ENCODE measurements around the gene CASK. TPM values are rescaled to one million over a fixed set of nuclear protein-coding genes. Genes with fewer than 3 reads are reported as not detected.

Gene CASK
- total RNA-seq, 2 experiments from 2014 or later, result 16.6 to 20.4 TPM

GRCh38 chrX:41491267-41492004, 431.9 kb downstream of the CASK start:
- no peak overlapping the region for H3K4me3 Mint-ChIP-seq

GRCh38 chrX:41490446-41490845, 432.9 kb downstream of the CASK start:
- H3K27ac Mint-ChIP-seq, result no peak overlapping the region
- no peak for DNase-seq
- no peak overlapping the region for H3K4me3 Mint-ChIP-seq
- no peaks in the 10 kb centered on the region for H3K27me3 Mint-ChIP-seq
- H3K9me3 Mint-ChIP-seq, result no peaks in the 10 kb centered on the region
- H3K4me1 Mint-ChIP-seq, result no peaks in the 10 kb centered on the region
- H3K36me3 Mint-ChIP-seq, result no peaks in the 10 kb centered on the region

More at GRCh38 chrX:41491267-41492004, 431.9 kb downstream of the CASK start:
- Mint-ChIP-seq H3K36me3 (no peaks in the 10 kb centered on the region), H3K27me3 (no peaks in the 10 kb centered on the region), H3K27ac (no peak overlapping the region), H3K9me3 (no peaks in the 10 kb centered on the region), H3K4me1 (no peaks in the 10 kb centered on the region)
- DNase-seq, result no peak

GRCh38 chrX:41482154-41482850, 441.1 kb downstream of the CASK start:
- Mint-ChIP-seq H3K27ac (no peak overlapping the region), H3K4me3 (no peak overlapping the region)

GRCh38 chrX:41481264-41482109, 441.9 kb downstream of the CASK start:
- Mint-ChIP-seq H3K27me3 (no peaks in the 10 kb centered on the region), H3K27ac (no peak overlapping the region)

More at GRCh38 chrX:41482154-41482850, 441.1 kb downstream of the CASK start:
- H3K27me3 Mint-ChIP-seq, result no peaks in the 10 kb centered on the region
- H3K36me3 Mint-ChIP-seq, result no peaks in the 10 kb centered on the region
- no peak for DNase-seq
- H3K4me1 Mint-ChIP-seq, result no peaks in the 10 kb centered on the region
- H3K9me3 Mint-ChIP-seq, result peaks cover 2% of the 10 kb centered on the region

GRCh38 chrX:41480508-41481260, 442.7 kb downstream of the CASK start:
- no peaks in the 10 kb centered on the region for H3K36me3 Mint-ChIP-seq
- H3K9me3 Mint-ChIP-seq, result peaks cover 2% of the 10 kb centered on the region
- H3K4me3 Mint-ChIP-seq, result no peak overlapping the region
- DNase-seq, result no peak
- no peak overlapping the region for H3K27ac Mint-ChIP-seq
- no peaks in the 10 kb centered on the region for H3K4me1 Mint-ChIP-seq
- no peaks in the 10 kb centered on the region for H3K27me3 Mint-ChIP-seq

More at GRCh38 chrX:41481264-41482109, 441.9 kb downstream of the CASK start:
- peaks cover 2% of the 10 kb centered on the region for H3K9me3 Mint-ChIP-seq
- H3K36me3 Mint-ChIP-seq, result no peaks in the 10 kb centered on the region
- H3K4me3 Mint-ChIP-seq, result no peak overlapping the region
- H3K4me1 Mint-ChIP-seq, result no peaks in the 10 kb centered on the region
- DNase-seq, result no peak

GRCh38 chrX:41478381-41478911, 444.9 kb downstream of the CASK start:
- no peak overlapping the region for H3K27ac Mint-ChIP-seq
- H3K4me1 Mint-ChIP-seq, result no peaks in the 10 kb centered on the region
- H3K4me3 Mint-ChIP-seq, result no peak overlapping the region
- H3K27me3 Mint-ChIP-seq, result no peaks in the 10 kb centered on the region
- H3K36me3 Mint-ChIP-seq, result no peaks in the 10 kb centered on the region
- DNase-seq, result no peak
- H3K9me3 Mint-ChIP-seq, result peaks cover 2% of the 10 kb centered on the region

GRCh38 chrX:41475591-41476241, 447.6 kb downstream of the CASK start:
- H3K4me3 Mint-ChIP-seq, result no peak overlapping the region
- H3K36me3 Mint-ChIP-seq, result no peaks in the 10 kb centered on the region
- H3K27ac Mint-ChIP-seq, result no peak overlapping the region
- no peak for DNase-seq
- peaks cover under 1% of the 10 kb centered on the region for H3K9me3 Mint-ChIP-seq
- no peaks in the 10 kb centered on the region for H3K27me3 Mint-ChIP-seq
- H3K4me1 Mint-ChIP-seq, result no peaks in the 10 kb centered on the region

- no peak overlapping the region for H3K4me3 Mint-ChIP-seq
- no peaks in the 10 kb centered on the region for H3K36me3 Mint-ChIP-seq
- H3K4me1 Mint-ChIP-seq, result no peaks in the 10 kb centered on the region
- no peaks in the 10 kb centered on the region for H3K27me3 Mint-ChIP-seq
- no peak overlapping the region for H3K27ac Mint-ChIP-seq
- no peaks in the 10 kb centered on the region for H3K9me3 Mint-ChIP-seq
- DNase-seq, result no peak
Observed at GRCh38 chrX:41475191-41475590, 448.2 kb downstream of the CASK start.

GRCh38 chrX:41474726-41475100, 448.6 kb downstream of the CASK start:
- H3K36me3 Mint-ChIP-seq, result no peaks in the 10 kb centered on the region
- no peak for DNase-seq
- no peak overlapping the region for H3K27ac Mint-ChIP-seq
- H3K27me3 Mint-ChIP-seq, result no peaks in the 10 kb centered on the region
- no peak overlapping the region for H3K4me3 Mint-ChIP-seq
- peaks cover 2% of the 10 kb centered on the region for H3K4me1 Mint-ChIP-seq
- H3K9me3 Mint-ChIP-seq, result no peaks in the 10 kb centered on the region

- no peaks in the 10 kb centered on the region for H3K9me3 Mint-ChIP-seq
- H3K4me3 Mint-ChIP-seq, result no peak overlapping the region
- no peak for DNase-seq
- H3K4me1 Mint-ChIP-seq, result peaks cover 2% of the 10 kb centered on the region
- no peaks in the 10 kb centered on the region for H3K27me3 Mint-ChIP-seq
- H3K27ac Mint-ChIP-seq, result no peak overlapping the region
- H3K36me3 Mint-ChIP-seq, result no peaks in the 10 kb centered on the region
Observed at GRCh38 chrX:41473936-41474725, 449.2 kb downstream of the CASK start.

- Mint-ChIP-seq H3K4me3 (no peak overlapping the region), H3K4me1 (peaks cover 2% of the 10 kb centered on the region), H3K27ac (no peak overlapping the region), H3K27me3 (no peaks in the 10 kb centered on the region), H3K36me3 (no peaks in the 10 kb centered on the region), H3K9me3 (no peaks in the 10 kb centered on the region)
- DNase-seq, result no peak
Observed at GRCh38 chrX:41472231-41472815, 451.0 kb downstream of the CASK start.

GRCh38 chrX:41471786-41472185, 451.6 kb downstream of the CASK start:
- no peaks in the 10 kb centered on the region for H3K27me3 Mint-ChIP-seq
- no peaks in the 10 kb centered on the region for H3K9me3 Mint-ChIP-seq
- H3K27ac Mint-ChIP-seq, result no peak overlapping the region
- peaks cover 2% of the 10 kb centered on the region for H3K4me1 Mint-ChIP-seq
- H3K4me3 Mint-ChIP-seq, result no peak overlapping the region
- no peak for DNase-seq
- H3K36me3 Mint-ChIP-seq, result no peaks in the 10 kb centered on the region

GRCh38 chrX:41470706-41471105, 452.6 kb downstream of the CASK start:
- DNase-seq, result no peak
- Mint-ChIP-seq H3K36me3 (no peaks in the 10 kb centered on the region), H3K9me3 (no peaks in the 10 kb centered on the region), H3K27me3 (no peaks in the 10 kb centered on the region), H3K4me3 (no peak overlapping the region), H3K4me1 (peaks cover 2% of the 10 kb centered on the region), H3K27ac (no peak overlapping the region)
